Psoas muscle (tissue), 8 donors: ENCODE data around the gene SELENOW. TPM values are rescaled to one million over a fixed set of nuclear protein-coding genes. Genes with fewer than 3 reads are reported as not detected.
"Not testable (repeated sequence)": the region's sequence is repeated elsewhere in the genome, so short reads cannot be mapped to it uniquely, and the experiment has no call there.

ENCODE experiments used
- ATAC-seq, 4 donors: fragments of 200-7000 bp; cut with Tn5 transposase; one replicate each; pipeline ENCODE4 v1.9.1; 2020; ENCODE audit warnings: moderate library complexity in 3 of 4, mild to moderate bottlenecking in 2 of 4
- DNase-seq, 2 donors: peaks; one replicate each; pipeline ENCODE4 v3.0.0-alpha.2; 2020
- H3K27ac ChIP-seq: fragments of 200-600 bp; one replicate; pipeline ENCODE4 v1.8.0; 2022
- H3K27me3 ChIP-seq, 3 donors: fragments of 200-600 bp in 1 of 3; one replicate each; pipeline versions ENCODE4 v1.6.1 to v1.8.0; 2013 to 2022; ENCODE audit warnings: low read length in 2 of 3, mild to moderate bottlenecking in 2 of 3, moderate library complexity in 1 of 3; ENCODE audit not compliant: insufficient read depth in 3 of 3
- H3K36me3 ChIP-seq, 2 donors: fragments of 200-600 bp in 1 of 2; one replicate each; pipeline versions ENCODE4 v1.6.1 to v1.8.0; 2013 to 2022; ENCODE audit warnings: low read depth in 1 of 2, mild to moderate bottlenecking in 1 of 2, moderate library complexity in 1 of 2; ENCODE audit not compliant: insufficient read depth in 1 of 2
- H3K4me1 ChIP-seq: fragments of 200-600 bp; one replicate; pipeline ENCODE4 v1.8.0; 2022
- H3K4me3 ChIP-seq: fragments of 200-600 bp; one replicate; pipeline ENCODE4 v1.8.0; 2022; ENCODE audit warnings: mild to moderate bottlenecking
- H3K9me3 ChIP-seq: fragments of 200-600 bp; one replicate; pipeline ENCODE4 v1.8.0; 2022
- CTCF ChIP-seq: fragments of 200-600 bp; IDR thresholded peaks from one replicate; pipeline ENCODE4 v1.8.0; 2022; ENCODE audit warnings: antibody characterized with exemption
- WGBS, 3 donors: extraction: QIAGEN DNeasy Blood & Tissue Kit; methylation state at CpG; one replicate each; pipeline versions ENCODE4 v1.1.6 to v1.1.7; 2013; 5-methylcytosine and 5-hydroxymethylcytosine counted together
- intact Hi-C, 2 donors: fragments of 100-400 bp; cut with DNase I; formaldehyde crosslinking; loops; one replicate each; pipeline versions ENCODE4 v1.11.0 to v1.14.2; 2022
- polyA plus RNA-seq, 3 donors: library from polyadenylated mRNA; stranded (reverse); fragments of 200-250 nt; gene quantifications; one replicate each; pipeline ENCODE4 v1.2.3, GENCODE V29; 2013
- total RNA-seq, 4 donors: library from RNA; stranded (reverse); fragmentation: NEBNext Ultra II Directional in 2 of 4; extraction: Animal tissue kit (Norgen Biotek cat#: 25700) in 2 of 4; gene quantifications; one replicate each; pipeline versions ENCODE4 v1.2.1 to v1.2.4, GENCODE V29; 2021 to 2023
- donor health status: healthy with polysubstance abuse.
- donor health status: DM: no; HTN: no; CAD: no; lungs with moderate emphysema.
- donor health status: Bipolar disorder and iron deficiency.
- donor health status: healthy.
- donor health status: DM: yes; HTN: yes; CAD: no.
- donor health status: DM: no; HTN: no; CAD: no.
- donor health status: DM: no; HTN: no; CAD: no.
- donor health status: DM: yes; HTN: yes; CAD: no.

Gene SELENOW
- total and polyA plus RNA-seq, 7 donors: 434 to 1,620 (median 765) TPM

DNA sequence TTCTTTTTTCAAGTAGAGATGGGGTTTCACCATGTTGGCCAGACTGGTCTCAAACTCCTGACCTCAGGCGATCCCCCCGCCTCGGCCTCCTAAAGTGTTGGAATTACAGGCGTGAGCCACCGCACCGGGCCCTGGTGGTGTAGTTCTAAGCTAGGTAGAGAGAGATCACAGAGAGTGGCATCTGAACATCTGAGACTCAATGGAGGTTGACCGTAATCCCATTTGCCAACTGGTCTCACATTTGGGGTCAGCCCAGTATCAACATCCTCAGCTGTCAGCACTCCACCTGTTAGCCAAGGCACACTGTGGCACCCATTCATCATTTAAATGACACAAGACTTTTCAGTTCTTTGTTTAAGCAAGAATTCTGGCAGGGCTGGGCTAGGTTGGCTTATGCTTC lies 8.1 kb downstream of the SELENOW start:
- Histone ChIP-seq H3K4me1 (peaks cover 20% of the 10 kb centered on the region), H3K27ac (peak overlapping the region; percentile 62), H3K36me3 (peaks cover 3 to 47% of the 10 kb centered on the region in 2 donors), H3K27me3 (no peaks in the 10 kb centered on the region), H3K4me3 (no peak overlapping the region), H3K9me3 (no peaks in the 10 kb centered on the region)
- 25 to 51% (median 33%) methylated on average over 7 of the region's 7 CpGs for WGBS, 3 donors
- DNase-seq (peak in 1 of 2 donors; percentile 37), ATAC-seq (peak; percentile 86 to 91 (median 90))
- intact Hi-C loops: loop anchor here in 1 of 2 donors (5.0 kb wide), 1 partner anchor 39 kb away; the partner anchor contains the start of gene NOP53
- no peak for TF ChIP-seq CTCF

DNA sequence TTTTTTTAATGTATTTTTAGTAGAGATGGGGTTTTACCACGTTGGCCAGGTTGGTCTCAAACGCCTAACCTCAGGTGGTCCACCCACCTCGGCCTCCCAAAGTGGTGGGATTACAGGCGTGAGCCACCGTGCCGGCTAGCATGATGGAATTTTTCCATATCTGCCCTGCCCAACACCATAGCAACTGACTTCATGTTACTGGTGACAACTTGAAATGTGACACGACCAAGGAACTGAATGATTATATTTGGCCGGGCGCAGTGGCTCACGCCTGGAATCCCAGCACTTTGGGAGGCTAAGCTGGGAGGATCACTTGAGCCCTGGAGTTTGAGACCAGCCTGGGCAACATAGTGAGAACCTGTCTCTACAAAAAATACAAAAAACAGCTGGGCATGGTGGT lies 8.8 kb downstream of the SELENOW start:
- not testable (repeated sequence) for H3K4me3 ChIP-seq, H3K27me3 ChIP-seq, DNase-seq, H3K9me3 ChIP-seq
- Histone ChIP-seq H3K27ac (peak overlapping the region; percentile 62), H3K36me3 (peaks cover 3 to 41% of the 10 kb centered on the region in 2 donors), H3K4me1 (peaks cover 14% of the 10 kb centered on the region)
- intact Hi-C loops: loop anchor here (1.0 to 5.0 kb wide), 2 partner anchors 21 to 40 kb away; partner anchors contain the start of gene NOP53 (in 1 of the 2)
- WGBS, 3 donors: 24 to 39% (median 29%) methylated on average over 10 of the region's 10 CpGs
- ATAC-seq: peak; percentile 44 to 64 (median 52)

GRCh38 chr19:47789811-47790210 lies 11.3 kb downstream of the SELENOW start:
- not testable (repeated sequence) for H3K27ac ChIP-seq, H3K27me3 ChIP-seq, DNase-seq, H3K4me3 ChIP-seq, H3K9me3 ChIP-seq, ATAC-seq
- intact Hi-C loops: loop anchor here in 1 of 2 donors (5.0 kb wide), 2 partner anchors 43 to 78 kb away; partner anchors contain the start of genes EHD2 and NOP53
- Histone ChIP-seq H3K36me3 (peaks cover 0 to 18% of the 10 kb centered on the region in 2 donors), H3K4me1 (peaks cover 12% of the 10 kb centered on the region)
- WGBS, 3 donors: 94 to 96% (median 96%) methylated on average over 13 of the region's 13 CpGs

- Histone ChIP-seq H3K4me3 (no peak overlapping the region), H3K27ac (no peak overlapping the region), H3K36me3 (peaks cover 0 to 12% of the 10 kb centered on the region in 2 donors), H3K9me3 (no peaks in the 10 kb centered on the region), H3K4me1 (peaks cover 12% of the 10 kb centered on the region), H3K27me3 (no peaks in the 10 kb centered on the region)
- peak; percentile 66 for TF ChIP-seq CTCF
- DNase-seq (peak; percentile 84 to 90), ATAC-seq (peak in 3 of 4 donors; percentile 32 to 42 (median 33))
- intact Hi-C loops: loop anchor here in 1 of 2 donors (5.0 kb wide), 1 partner anchor 78 kb away; the partner anchor contains the start of gene EHD2
- 13 to 20% (median 14%) methylated on average over 10 of the region's 10 CpGs for WGBS, 3 donors
These were observed 11.9 kb downstream of the SELENOW start for GRCh38 chr19:47790398-47790814.

DNA sequence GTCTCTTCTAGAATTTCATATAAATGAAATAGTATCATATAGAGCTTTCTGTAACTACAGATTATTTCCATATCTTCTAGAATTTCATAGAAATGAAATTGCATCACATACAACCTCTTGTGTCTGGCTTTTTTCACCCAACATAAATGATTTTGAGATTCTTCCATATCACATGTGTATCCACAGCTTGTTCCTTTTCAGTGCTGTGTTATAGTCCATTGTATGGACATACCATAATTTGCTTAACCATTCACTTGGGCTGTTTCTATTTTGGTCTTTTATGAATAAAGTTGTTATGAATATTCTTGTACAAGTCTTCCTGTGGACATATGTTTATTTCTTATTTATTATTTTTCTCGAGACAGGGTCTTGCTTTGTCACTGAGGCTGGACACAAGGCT lies 14.1 kb downstream of the SELENOW start:
- ATAC-seq: no peak
- no peak for DNase-seq
- no peaks in the 10 kb centered on the region for H3K36me3 ChIP-seq
- no peak overlapping the region for H3K27ac ChIP-seq
- no peaks in the 10 kb centered on the region for H3K27me3 ChIP-seq
- intact Hi-C loops: loop anchor here in 1 of 2 donors (5.0 kb wide), 1 partner anchor 80 kb away; the partner anchor contains the start of gene EHD2
- TF ChIP-seq CTCF: no peak
- no peak overlapping the region for H3K4me3 ChIP-seq
- H3K4me1 ChIP-seq: no peaks in the 10 kb centered on the region
- WGBS, 3 donors: 94 to 100% (median 97%) methylated on average over 1 of the region's 1 CpG
- no peaks in the 10 kb centered on the region for H3K9me3 ChIP-seq
